Middle frontal gyrus (tissue), 1 donor: Measurements from ENCODE around the gene SLC34A3.

Experiments
- DNase-seq: peaks from one replicate; pipeline ENCODE4 v3.0.0-alpha.2; 2015; ENCODE audit warnings: low spot score; ENCODE audit errors: extremely low spot score

The SLC34A3 gene

GRCh38 chr9:137217276-137218211, 13.2 kb upstream of the SLC34A3 start:
- DNase-seq: no peak

- no peak for DNase-seq
These were observed 12.4 kb upstream of the SLC34A3 start for GRCh38 chr9:137218212-137218753.

DNA sequence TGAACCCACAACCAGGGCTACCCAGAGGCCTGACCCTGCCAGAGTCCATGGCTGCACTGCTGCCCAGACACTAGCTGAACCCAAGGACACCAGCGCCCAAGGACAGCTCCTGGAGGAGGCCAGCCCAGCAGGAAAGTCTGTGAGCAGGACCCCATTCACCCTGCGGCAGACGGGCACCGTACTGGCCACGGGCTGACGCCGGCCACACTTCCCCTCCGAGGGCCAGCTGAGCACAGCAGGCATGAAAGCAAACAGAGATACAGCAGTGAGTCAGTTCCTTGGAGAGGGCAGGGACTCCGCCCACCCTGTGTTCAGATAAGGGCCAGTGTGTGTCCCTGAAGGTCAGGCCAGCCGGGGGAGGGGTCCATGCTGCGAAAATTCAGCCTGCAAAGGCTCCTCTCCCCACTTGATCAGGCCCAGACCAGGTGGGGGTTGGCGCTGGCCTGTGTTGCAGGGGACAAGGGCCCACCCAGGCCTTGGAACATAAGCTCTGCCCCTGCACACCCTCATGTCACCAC, 11.9 kb upstream of the SLC34A3 start:
- no peak for DNase-seq

GRCh38 chr9:137219757-137220316, 10.9 kb upstream of the SLC34A3 start:
- no peak for DNase-seq

DNA sequence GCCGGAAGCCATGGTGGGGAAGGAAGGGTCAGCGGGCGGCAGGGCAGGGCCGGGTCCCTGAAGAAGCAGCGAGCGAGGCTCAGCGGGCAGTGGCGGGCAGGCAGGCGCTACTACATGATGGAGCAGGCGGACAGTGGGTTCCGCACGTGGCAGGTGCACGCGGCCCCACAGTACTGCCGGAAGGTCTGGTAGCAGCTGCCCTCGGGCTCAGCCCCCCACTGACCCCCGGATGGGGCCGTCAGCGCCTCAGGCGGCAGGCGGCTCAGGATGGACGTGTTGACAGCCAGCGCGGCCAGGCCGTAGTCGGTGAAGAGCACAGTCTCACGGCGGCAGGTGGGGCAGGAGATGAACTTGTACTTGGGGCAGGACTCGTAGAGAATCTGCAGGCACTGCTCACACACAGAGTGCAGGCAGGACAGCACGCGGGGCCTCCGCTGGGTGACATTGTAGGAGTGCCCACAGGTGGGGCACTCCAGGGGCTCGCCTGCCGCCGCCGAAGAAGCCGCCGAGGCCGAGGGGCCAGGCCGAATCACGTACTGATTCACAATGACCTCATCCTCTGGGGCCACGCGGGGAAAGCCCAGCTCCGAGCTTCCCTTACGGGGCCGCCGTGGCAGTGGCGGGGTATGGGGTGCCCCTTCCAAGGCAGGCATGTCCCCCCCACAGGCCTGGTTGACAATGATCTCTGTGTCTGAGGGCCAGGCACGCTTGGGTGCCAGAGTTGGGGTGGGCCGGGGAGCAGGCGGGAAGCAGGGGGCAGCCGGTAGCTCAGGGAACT, 10.2 kb upstream of the SLC34A3 start:
- no peak for DNase-seq

DNA sequence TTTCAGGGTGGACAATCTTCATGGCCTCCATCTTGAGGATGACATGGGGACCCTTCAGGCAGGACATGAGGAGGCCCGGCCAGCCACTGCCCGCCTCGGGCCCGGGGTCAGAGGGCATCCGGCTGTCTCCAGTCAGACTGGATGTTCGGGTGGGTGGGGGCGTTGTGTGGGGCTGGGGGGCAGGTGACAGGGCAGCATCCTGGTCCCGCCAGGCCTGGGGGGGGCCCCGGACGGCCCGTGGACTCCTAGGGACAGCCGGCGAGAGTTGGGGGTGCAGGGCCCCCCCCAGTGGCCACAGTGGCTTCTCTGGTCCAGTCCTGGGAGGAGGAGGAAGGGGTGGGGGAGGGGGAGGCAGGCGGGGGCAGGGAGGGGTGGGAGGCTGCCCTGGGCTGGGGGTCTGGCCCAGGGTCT, 9.6 kb upstream of the SLC34A3 start:
- no peak for DNase-seq

DNA sequence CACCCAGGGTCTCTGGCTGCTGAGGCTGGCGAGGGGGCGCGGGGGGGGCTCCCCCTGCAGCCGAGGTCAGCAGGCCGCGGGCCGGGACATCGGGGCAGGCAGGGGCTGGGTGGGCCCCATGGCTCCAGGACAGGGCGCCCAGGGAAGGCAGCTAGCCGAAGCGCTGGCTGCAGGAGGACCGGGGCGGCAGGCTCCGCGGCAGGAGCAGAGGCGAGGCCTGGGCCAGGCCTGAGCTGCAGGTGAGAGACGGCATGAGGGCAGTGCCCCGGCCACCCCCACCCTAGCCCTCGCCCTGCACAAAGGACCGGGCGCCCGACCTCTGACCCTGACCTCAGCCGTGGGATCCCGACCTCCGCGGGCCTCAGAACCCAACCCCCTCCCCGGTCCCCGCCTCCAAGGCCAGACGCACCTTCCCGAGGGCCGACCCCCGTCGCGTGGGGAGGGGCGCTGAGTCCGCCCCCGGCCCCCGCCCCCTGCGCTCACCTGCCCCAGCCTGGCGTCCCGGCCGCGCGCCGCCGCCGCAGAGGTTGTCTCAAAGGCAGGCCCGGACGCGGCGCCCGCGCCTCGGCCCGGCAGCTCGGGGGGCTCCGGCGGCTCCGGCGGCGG, 9.1 kb upstream of the SLC34A3 start:
- no peak for DNase-seq

- no peak for DNase-seq
These were observed 8.3 kb upstream of the SLC34A3 start, which contains the start of gene RNF208 for GRCh38 chr9:137222190-137223077. RNF208 (minus strand) TSS chr9:137222240; CDS start chr9:137221212, 1,028 bp downstream.

DNA sequence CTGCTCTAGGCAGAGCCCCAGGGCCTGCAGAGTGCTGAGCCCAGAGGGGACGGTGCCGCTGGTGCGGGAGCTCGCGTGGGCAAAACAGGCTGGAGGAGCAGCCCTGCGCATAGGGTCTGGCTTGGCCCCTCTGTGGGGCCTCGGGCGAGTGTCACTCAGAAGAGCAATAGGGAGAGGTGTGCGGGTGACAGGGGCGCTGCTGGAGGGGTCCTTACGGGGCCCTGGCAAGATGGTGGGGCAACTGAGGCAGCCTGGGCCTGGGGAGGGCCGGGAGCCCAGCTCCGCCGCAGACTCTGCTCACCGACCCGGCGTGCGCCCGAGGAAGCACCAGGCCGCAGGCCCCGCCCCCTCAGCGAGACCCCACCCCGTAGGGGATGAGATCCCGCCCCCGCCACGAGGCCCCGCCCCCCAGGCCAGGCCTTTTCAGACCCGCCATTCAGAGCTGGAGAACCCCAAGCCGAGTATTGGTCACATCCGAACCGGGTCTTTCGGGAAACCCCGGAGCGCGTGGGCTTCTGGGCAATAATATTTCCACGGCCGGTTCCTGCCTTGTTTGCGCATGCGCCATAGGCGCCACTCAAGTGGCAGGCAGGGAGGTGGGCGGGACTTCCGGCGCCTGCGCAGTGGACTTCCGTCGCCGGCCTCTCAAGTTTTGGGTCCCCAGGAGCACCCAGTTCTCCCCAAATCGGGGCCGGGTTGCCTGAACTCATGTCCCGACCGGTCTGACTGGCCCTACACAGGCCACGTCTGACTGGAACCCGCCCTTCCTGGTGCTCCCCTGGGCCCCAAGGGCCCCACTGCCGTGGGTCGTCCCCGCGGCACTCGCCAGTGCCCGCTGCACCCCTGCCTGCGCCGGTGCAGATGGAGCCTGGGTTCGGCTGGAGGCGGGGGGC, 7.4 kb upstream of the SLC34A3 start:
- DNase-seq: peak; percentile 93

DNA sequence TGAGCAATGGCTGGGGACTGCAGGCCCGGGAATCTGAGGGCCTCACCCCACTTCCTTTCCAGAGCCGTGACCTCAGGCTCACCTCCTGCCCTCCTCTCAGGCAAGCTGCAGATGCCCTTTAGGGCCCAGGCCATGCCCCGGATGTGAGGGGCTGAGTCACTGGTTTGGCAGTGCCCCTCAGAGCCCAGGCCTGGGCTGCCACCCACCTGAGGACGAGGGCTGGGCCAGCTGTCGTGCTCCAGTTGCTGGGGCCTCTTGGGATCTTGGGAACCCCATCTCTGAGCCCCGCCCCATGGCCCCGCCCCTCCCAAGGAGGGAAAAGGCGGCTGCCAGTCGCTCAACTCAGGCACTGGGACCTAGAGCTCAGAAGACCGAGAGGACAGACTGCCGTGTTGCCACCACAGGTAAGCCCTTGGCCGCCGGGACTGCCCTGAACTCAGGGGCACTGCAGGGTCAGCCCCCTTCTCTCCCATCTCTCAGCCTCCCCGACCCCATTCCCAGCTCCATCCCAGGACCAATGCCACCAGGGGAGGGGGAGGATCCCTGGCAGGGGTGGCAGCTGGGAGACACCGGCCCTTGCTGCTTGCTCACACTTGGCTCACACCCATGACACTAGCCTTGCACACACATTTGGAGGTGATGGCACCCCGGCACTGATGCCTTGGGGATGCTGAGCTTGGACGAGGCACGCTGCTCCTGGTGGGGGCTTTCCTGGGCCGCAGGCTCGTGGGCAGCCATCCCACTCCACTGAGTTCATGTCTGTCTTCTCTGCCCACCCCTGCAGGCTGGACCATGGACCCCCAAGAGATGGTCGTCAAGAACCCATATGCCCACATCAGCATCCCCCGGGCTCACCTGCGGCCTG, 5.6 kb upstream of the SLC34A3 start, which contains the start of gene CYSRT1:
TSS of gene CYSRT1 (plus strand) at position 345 of the 865 bp plus-strand sequence. CDS start at position 793, 448 bp downstream.
- no peak for DNase-seq

DNA sequence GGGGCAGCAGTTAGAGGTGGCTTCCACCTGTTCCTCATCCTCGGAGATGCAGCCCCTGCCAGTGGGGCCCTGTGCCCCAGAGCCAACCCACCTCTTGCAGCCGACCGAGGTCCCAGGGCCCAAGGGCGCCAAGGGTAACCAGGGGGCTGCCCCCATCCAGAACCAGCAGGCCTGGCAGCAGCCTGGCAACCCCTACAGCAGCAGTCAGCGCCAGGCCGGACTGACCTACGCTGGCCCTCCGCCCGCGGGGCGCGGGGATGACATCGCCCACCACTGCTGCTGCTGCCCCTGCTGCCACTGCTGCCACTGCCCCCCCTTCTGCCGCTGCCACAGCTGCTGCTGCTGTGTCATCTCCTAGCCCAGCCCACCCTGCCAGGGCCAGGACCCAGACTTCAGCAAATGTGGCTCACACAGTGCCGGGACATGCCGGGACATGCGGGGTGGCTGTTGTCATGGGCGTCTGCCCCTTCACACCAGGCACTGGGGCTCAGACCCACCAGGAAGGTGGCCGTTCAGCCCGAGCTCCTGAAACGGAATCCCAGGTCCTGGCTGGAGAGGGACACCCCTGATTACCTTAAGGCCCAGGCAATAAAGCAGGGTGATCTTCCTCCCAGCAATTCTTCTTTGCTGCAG, 4.9 kb upstream of the SLC34A3 start:
- DNase-seq: no peak

- no peak for DNase-seq
These were observed 4.2 kb upstream of the SLC34A3 start for GRCh38 chr9:137226338-137227053.

- peak; percentile 20 for DNase-seq
These were observed 3.4 kb upstream of the SLC34A3 start, which contains the start of gene RNF224 for GRCh38 chr9:137227054-137227852. RNF224 (plus strand) TSS chr9:137227502; CDS start chr9:137228336, 834 bp downstream.

DNA sequence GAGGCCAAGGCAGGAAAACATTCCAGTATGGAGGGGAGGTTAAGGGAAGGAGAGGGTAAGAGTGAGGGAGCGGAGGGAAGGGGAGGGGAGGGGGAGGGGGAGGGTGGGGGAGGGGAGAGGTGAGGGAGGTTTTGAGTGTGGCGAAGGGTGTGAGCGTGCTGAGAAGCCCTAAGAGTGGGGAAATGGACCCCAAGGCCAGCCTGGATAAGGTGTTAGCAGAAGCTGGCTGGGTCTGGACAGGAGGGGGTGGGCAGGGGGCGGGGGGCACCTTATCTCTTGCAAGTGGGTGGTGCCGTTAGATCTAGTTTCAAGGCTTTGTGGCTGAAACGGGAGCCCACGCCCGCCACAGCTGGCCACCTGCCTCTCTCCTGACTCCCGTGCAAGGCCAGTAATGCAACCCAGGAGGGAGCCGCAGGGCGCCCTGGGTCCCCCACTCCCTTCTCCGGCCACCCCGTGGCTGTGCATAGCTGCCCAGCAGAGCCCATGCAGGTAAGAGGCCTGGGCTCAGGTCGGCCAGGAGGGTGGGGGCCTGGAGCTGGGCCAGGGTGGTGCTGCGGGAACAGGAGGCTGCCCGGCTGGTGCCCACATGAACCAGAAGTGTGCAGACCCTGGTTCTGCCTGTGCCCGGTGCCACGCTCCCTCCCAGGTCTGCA, 2.7 kb upstream of the SLC34A3 start:
- no peak for DNase-seq

DNA sequence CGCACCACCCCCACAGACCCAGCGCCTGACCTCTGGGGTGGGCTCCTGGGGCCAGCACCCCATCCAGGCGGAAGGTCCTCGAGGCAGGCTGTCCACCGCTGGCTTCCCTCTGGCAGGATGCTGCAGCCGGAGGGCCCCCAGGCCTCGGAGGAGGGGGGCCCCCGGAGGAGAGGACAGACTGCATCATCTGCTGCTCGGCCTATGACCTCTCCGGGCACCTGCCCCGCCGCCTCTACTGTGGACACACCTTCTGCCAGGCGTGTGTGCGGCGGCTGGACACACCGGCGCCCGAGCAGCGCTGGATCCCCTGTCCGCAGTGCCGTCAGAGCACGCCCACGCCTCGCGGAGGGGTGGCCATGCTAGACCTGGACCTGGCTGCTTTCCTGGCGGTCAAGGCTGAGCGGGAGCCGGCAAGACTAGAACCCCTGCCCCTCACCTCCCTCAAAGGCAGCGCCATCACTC, 2.2 kb upstream of the SLC34A3 start:
- no peak for DNase-seq
